T-helper 22 cell (primary cell): Measurements from ENCODE around the gene SMAD6.
"Not testable (repeated sequence)": the region's sequence is repeated elsewhere in the genome, so short reads cannot be mapped to it uniquely, and the experiment has no call there.

Experiments used
- DNase-seq: peaks from one replicate; pipeline ENCODE4 v3.0.0-alpha.2; 2020; ENCODE audit warnings: low read depth

The SMAD6 gene

DNA sequence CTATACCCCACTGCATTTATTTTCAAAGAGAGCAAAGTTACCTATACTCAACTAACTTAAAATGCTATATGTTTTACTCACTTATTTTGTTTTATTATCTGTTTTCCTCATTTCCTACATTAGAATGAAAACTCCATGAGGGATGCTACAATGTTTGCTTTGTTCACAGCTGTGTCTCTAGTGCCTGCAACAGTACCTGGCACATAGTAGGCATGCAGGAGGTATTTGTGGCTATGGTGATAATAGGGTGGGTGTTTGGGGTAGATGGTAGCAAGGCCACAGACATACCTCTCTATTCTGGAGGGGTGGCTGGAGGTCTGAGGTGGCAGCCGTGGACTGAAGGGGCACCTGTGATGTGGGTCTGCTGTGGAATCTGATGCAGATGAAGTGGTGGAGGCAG lies 24.7 kb upstream of the SMAD6 start:
- DNase-seq = no peak

DNA sequence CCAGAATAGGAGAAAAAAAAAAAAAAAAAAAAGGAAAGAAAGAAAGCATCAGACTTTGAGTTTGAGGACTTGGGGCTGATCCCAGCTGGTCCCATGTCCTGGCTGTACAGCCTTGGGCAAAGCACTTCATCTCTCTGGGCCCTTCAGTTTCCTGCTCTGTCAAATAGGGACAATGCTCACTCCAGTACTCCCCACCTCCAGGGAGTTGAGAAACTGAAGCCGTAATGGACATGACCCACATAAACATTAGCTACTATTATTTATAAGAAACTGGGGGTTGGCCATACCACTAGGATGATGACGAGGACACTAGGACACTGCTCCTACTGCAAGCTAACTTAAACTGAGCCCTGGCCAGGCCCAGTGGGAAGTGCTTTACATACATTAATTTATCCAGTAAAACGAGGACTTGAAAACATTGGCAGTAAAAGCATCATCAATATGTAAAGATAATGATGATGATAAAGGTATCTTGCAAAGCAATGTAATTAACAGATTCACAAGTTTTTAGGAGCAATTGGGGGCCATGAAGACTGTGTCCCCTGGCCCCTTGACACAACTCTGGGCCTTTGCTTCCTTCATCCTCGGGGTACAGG lies 22.9 kb upstream of the SMAD6 start:
- no peak for DNase-seq

DNA sequence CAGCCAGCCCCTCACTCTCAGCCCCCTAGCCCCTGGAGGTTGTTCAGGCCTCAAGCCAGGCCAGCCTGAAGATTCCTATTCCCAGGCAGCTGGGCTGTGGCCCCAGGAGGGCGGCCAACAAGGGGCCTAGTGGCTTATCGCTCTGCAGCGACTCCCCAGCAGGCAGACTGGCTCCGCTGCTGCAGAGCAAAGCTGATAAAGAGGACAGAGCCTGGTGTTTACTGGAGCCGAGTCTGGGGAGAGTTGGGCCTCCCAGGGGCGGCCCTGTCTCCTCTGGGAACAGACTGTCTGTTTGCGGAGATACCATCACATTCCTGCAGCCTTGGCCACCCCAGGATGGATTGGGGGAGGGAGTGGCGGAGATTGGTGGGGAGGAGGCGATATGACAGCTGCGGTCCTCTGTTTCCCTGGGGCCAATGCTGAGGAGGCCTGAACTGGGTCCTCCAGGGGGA lies 22.4 kb upstream of the SMAD6 start:
- DNase-seq = no peak

DNA sequence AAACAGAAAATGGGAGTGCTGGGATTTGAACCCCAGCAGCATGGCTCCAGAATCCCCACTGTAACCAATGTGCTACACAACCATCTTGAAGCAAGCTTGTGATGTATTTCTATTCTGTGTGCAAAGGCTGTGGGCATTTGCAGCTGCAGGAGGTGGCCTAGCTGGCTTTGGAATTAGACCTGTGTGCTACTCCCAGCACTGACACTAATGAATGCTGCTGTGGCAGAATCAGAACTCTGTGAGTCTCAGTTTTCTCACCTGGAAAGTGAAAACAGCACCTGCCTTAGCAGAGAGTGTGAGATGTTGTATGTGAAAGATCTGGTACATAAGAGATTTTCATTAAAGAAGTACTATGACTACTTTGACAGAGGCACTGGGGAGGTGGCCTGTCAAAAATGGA lies 21.5 kb upstream of the SMAD6 start:
- no peak for DNase-seq

DNA sequence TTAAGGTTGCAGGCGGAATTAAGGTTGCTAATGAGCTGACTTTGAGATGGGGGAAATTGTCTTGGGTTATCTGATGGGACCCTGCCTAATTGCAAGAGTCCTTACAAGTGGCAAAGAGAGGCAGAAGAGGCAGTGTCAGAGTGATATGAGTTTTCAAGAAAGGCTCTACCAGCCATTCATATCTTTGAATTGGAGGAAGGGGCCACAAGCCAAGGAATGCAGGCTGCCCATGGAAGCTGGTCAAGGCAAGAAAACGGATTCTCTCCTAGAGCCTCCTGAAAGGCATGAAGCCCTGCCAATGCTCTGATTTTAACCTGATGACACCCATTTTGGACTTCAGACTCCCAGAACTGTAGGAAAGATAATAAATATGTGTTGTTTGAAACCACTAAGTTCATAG lies 20.6 kb upstream of the SMAD6 start:
- no peak for DNase-seq

DNA sequence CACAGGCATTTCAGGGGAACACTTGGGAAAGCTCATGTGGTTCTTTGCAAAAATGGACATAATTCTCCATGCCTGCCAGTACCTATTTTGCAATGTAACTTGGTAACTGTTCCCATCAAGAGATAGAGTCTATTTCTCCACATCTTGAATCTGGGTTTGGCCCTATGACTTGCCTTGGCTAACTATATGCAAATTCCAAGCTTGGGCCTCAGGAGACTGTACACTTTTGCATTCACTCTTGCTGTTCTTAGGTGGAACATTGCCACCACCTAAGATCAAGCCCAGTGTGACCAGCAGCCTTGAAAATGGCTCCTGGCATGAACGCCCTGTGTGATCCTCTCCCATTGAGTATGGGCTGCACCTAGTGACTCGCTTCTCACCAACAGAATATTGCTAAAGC lies 19.8 kb upstream of the SMAD6 start:
- no peak for DNase-seq

DNA sequence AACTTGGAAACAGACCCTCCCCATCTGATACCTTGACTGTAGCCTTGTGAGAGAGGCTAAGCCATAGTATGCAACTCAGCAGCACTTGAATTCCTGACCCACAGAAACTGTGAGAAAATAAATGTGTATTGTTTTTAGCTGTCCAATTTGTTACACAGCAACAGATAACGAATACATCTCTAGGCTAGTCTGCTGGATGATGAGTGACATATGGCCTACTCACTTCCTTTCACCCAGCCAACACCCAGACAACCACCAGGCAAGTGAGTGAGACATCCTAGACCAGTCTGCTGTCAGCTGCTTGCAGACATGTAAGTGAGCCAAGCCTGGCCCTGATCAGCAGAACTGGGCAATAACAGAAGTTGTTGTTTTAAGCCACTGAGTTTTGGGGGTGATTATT lies 19.2 kb upstream of the SMAD6 start:
- DNase-seq = no peak

DNA sequence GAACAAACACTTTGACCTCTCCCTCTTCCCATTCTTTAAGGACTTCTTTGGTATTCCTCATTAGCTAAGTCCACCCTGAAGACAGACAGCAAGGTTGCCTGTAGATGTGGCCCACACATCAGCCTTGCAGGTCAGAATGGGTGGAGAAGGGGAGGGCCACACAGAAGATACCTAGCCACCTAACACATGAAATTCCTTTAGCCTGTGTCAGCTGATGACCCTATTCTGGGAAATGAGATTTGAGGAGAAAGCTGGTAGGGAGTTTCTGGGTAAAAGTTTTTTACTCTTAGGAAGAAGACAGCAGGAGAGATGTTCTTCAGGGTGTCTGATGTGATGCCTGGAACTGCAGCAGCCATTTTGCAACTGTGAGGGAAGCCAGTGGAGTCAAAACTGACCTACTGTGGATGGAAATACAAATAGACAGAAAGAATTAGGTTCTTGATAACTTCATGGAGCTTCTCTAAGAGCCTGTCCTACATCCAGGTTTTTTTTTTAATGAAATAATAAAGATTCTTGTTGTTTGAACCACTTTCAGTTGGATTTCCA lies 17.8 kb upstream of the SMAD6 start:
- DNase-seq = no peak

DNA sequence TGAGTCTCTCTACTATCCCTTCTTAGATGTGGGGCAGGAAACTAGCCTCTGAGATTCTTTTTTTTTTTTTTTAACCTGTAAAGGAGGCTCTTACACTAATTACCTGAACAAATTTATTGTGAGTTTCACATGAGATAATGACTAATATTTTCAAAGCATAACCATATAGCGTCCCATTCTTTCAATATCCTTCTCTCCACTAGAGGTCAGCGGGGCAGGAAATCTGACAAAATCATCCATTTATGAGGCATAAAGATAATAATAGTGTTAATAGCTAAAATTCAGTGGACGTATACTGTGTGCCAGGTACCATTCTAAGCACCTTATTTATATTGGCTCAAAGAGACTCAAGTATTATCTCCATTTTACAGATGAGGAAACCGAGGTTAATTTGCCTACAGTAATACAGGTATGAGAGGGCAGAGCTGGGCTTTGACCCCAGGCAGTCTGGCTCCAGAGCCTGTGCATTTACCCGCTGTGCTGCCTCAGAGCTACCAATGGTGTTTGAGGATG lies 16.3 kb upstream of the SMAD6 start:
- DNase-seq = no peak

DNA sequence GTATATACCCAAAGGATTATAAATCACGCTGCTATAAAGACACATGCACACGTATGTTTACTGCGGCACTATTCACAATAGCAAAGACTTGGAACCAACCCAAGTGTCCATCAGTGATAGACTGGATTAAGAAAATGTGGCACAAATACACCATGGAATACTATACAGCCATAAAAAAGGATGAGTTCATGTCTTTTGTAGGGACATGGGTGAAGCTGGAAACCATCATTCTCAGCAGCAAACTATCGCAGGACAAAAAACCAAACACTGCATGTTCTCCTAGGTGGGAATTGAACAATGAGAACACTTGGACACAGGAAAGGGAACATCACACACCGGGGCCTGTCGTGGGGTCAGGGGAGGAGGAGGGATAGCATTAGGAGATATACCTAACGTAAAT lies 11.1 kb upstream of the SMAD6 start:
- not testable (repeated sequence) for DNase-seq

DNA sequence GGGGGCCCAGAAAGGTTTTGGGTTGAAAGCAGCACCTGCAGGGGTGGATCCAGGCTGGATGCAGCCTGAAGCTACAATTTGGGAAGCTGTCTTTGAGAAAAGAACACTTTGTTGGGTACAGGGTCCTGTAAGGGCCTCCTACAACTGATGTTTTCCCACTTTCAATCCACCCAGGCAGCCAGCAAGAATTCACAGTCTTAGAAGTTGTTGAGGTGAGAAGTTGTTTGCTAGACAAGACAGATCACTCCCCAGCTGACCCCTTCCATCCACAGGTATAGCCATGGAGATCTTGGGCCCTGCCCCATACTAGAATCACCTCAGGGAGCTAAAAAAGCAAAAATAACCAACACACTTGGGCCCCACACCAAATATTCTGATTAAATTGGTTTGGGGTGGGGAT lies 10.3 kb upstream of the SMAD6 start:
- no peak for DNase-seq

DNA sequence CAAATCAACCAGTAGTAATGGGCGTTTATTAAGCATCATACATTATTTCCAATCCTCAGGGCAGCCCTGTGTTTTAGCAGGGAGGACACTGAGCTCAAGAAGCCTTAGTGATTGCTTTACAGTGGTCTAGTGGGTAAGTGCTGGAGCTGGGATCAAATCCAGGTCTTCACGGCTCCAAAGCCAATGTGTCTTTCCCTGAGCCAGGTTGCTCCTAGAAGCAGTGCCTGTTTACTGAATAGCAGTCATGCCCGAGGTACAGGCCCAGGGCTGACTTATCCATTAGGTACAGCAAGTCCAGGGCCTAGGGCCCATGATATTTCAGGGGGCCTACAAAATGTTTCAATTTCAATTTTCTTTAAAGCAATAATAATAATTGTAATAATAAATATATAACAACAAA lies 9.6 kb upstream of the SMAD6 start:
- no peak for DNase-seq

DNA sequence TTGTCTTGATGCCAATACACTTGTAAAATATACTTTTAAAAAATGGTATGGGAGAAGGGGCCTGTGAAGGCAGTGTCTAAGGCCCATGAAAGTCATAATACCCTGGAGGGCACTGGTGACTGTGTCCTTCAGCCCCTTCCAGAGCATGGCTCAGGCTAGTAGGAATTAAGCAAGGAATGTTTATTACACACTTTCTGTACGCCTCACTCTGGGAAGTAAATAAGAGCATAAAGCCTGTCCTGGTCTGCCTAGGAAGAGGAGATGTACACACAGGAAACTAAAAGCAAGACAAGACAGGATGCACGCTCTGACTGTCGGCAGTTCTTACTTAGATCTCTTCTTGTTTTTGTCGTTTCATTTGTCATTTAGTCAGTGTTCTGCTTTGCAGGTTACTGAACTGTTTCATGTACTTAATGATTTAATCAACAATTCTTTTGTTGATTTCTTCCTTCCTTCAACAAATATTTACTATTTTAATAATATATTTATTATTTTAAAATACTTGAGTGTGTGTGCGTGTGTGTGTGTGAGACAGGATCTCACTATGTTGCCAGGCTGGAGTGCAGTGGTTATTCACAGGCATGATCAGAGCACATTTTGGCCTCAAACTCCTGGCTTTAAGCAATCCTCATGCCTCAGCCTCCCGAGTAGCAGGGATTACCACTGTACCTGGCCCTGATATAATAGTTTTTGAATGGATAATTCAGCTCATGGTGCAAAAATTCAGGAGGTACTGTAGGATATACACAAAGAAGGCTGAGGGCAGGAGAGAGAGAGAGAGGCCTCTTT lies 9.0 kb upstream of the SMAD6 start:
- DNase-seq = no peak

DNA sequence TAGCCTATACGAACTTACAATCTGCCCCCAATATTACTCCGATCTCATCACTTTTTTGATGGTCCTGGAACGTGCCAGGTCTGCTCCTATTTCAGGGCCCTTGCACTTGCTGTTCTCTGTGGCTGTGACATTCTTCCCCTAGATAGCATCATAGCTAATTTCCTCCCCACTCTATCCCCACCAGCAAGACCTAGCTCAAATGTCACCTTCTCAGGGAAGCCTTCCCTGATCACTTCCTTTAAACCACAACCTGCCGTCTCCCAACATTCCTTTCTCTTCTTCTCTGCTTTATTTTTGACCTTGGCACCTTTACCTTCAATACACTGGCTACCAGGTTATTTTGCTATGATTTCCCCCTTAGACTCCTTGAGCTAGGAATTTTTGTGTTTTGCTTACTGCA lies 5.3 kb upstream of the SMAD6 start:
- DNase-seq = no peak

DNA sequence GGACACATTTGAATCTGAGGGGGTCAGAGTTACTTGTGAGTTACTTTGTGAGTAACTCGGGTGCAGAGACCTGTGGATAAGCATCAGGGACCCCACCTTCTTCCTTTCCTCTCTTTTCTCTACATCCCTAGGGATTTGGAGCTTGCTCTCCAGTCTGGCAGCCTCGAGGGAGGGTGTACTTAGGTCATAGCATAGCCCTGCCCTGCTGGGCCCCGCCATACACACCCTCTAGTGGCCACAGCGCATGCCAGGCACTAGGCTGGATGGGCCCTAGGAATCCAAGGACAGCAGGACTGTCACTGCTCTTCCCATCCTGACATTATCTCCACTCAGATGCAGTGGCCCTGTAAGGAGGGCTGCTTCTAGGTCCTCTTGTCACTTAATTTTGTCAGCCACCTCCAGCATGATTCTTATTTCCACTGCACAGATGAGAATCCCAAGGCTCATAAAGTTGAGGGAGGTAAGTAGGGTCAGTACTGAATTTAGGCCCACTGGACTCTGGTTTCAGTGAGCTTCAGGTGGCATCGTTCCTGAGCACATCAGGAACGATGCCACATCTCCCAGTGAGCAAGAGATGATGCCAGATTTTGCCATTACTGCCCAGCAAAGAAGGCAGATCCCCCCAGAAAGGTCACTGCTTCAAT lies 3.6 kb upstream of the SMAD6 start:
- DNase-seq = no peak

DNA sequence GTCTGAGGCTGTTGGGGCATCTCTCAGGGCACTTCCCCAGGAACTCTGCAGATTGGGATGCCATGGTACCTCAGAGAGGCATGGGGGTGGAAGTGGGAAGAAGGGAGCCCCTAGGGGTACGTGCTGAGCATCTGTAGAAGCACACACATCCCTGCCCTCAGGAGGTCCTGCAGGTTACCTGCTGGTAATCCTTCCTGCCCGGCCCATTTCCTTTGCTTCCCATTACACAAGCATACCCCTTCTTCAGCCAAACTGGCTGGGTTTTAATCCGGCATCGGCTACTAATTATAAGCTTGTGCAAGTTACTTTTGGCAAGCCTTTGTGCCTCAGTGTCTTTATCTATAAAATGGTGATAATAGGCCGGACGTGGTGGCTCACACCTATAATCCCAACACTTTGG lies 3.1 kb upstream of the SMAD6 start:
- no peak for DNase-seq

DNA sequence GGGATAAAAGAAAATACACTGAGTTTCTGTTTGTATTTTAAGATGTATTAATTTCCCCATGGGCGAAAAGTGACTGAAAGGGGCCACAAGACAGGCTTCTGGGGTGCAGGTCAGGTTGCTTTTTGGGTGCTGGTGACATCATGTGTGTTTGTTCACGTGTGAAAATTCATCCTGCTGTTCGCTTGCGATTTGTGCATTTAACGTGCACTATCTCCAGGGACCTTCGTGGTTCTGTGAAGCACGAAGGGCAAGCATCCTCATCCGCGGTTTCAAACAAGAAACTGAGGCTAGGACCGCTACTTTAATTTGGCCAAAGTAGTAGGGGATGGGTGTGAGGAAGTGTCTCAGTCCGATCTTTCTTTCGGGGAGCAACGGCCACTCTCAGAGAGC lies 1.6 kb upstream of the SMAD6 start:
- no peak for DNase-seq

DNA sequence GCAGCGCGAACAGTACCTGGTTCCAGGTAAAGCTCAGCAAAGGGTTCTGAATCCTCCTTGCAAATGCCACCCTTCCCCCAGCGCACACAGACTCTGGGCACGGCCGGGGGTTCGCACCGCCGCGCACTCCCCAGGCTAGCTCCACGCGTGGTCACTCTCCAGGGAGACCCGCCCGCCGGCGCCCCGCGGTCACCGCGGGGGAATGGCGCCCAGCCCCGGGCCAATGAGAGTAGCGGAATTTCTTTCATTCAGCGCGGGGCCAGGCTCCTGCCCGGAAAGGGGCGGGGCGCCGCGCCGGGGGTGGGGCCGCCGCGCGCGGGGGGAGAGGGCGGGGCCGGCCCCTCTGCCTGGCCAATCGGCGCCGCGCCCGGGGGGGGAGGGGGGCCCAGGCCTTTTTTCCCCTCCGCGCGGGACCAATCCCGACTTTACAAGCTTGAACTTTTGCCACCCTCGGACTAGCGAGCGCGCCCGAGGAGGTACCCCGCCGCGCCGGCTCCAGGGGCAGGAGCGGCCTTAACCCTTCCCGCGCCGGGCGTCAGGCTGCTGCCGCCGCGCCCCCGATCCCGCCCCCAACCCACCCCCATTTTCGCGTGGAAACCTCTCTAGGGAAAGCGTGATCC lies 1.1 kb upstream of the SMAD6 start:
- DNase-seq = peak; percentile 75

DNA sequence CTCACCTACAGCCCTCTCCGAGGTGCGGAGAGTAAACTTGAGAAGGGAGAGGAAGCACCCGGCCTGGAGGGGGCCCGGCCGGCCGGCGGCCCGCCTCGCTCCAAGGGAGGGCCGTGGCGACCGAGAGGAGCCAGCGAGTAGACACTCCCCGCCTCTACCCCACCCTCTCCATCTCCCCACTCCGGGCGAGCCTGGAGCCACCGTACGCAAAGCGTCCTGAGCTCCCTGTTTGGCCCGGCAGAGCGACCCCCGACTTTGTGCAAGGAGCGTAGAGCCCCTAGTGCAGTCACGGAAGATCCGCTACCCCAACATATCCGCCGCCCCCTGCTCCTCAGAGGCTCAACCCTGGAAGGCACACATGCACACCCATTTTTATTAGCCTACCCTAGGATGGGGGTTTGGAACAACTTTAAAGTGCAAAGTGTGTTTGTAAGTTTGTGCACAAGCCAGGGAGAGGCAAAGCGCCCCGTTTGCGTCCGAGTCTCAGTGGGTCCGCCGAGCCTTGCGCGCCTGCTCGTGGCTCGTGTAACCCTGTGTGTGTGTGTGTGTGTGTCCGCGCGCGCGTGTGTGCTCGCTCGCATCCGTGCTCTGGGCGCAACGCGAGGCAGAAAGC lies 508 bp upstream of the SMAD6 start:
- no peak for DNase-seq

DNA sequence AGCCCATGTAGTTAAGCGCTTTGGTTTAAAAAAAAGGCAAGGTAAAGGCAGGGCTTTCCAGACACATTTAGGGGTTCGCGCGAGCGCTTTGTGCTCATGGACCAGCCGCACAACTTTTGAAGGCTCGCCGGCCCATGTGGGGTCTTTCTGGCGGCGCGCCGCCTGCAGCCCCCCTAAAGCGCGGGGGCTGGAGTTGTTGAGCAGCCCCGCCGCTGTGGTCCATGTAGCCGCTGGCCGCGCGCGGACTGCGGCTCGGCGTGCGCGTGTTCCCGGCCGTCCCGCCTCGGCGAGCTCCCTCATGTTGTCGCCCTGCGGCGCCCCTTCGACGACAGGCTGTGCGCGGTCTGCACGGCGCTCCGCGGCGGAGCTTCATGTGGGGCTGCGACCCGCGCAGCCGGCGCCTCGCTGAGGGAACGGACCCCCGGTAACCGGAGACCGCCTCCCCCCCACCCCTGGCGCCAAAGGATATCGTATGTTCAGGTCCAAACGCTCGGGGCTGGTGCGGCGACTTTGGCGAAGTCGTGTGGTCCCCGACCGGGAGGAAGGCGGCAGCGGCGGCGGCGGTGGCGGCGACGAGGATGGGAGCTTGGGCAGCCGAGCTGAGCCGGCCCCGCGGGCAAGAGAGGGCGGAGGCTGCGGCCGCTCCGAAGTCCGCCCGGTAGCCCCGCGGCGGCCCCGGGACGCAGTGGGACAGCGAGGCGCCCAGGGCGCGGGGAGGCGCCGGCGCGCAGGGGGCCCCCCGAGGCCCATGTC lies 927 bp downstream of the SMAD6 start:
- DNase-seq = no peak

DNA sequence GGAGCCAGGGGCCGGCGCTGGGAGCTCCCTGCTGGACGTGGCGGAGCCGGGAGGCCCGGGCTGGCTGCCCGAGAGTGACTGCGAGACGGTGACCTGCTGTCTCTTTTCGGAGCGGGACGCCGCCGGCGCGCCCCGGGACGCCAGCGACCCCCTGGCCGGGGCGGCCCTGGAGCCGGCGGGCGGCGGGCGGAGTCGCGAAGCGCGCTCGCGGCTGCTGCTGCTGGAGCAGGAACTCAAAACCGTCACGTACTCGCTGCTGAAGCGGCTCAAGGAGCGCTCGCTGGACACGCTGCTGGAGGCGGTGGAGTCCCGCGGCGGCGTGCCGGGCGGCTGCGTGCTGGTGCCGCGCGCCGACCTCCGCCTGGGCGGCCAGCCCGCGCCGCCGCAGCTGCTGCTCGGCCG lies 1.5 kb downstream of the SMAD6 start:
- no peak for DNase-seq
